Esophagus muscularis mucosa (tissue), 4 donors: Measurements from ENCODE around the gene INIP. TPM values are rescaled to one million over a fixed set of nuclear protein-coding genes. Genes with fewer than 3 reads are reported as not detected.

Experiments used
- DNase-seq: peaks from one replicate; pipeline ENCODE4 v3.0.0-alpha.2; 2017; ENCODE audit errors: extremely low spot score
- H3K27ac ChIP-seq, 4 donors: fragments of 200-600 bp; sonication (generic); replicated peaks in 1 of 4; 1 replicate in 3 of 4; 2 replicates in 1 of 4; pipeline ENCODE4 v1.5.1; 2016 to 2019; ENCODE audit warnings: mild to moderate bottlenecking in 1 of 4
- H3K27me3 ChIP-seq, 4 donors: fragments of 200-600 bp; sonication (generic); one replicate each; pipeline versions ENCODE4 v1.5.1 to v1.6.0; 2016 to 2019
- H3K36me3 ChIP-seq, 4 donors: fragments of 200-600 bp; sonication (generic); one replicate each; pipeline ENCODE4 v1.5.1; 2016 to 2019
- H3K4me1 ChIP-seq, 4 donors: fragments of 200-600 bp; sonication (generic); one replicate each; pipeline ENCODE4 v1.5.1; 2016 to 2019
- H3K4me3 ChIP-seq, 4 donors: fragments of 200-600 bp; sonication (generic); 1 replicate in 2 of 4; 2 replicates in 2 of 4; pipeline ENCODE4 v1.5.1; 2016 to 2019; ENCODE audit warnings: mild to moderate bottlenecking in 4 of 4, moderate library complexity in 1 of 4
- H3K9me3 ChIP-seq, 4 donors: fragments of 200-600 bp; sonication (generic); 1 replicate in 3 of 4; 2 replicates in 1 of 4; pipeline ENCODE4 v1.5.1; 2016 to 2019
- EP300 ChIP-seq: sonication (generic); formaldehyde crosslinking; IDR thresholded peaks from one replicate; pipeline ENCODE4 v1.6.1; 2017; ENCODE audit warnings: antibody characterized with exemption
- POLR2A ChIP-seq: fragments of 450-650 bp; IDR thresholded peaks from one replicate; pipeline ENCODE4 v1.6.1; 2017; ENCODE audit warnings: antibody characterized with exemption, moderate library complexity, mild to moderate bottlenecking, low read depth
- POLR2AphosphoS5 ChIP-seq, 2 donors: sonication (generic); formaldehyde crosslinking; IDR thresholded peaks; one replicate each; pipeline ENCODE4 v1.6.1; 2017; ENCODE audit warnings: antibody characterized with exemption in 2 of 2
- WGBS: methylation state at CpG from one replicate; pipeline ENCODE4 v1.1.5; 2018; 5-methylcytosine and 5-hydroxymethylcytosine counted together
- intact Hi-C: fragments of 100-400 bp; cut with DNase I; formaldehyde crosslinking; loops from one replicate; pipeline ENCODE4 v1.15.1; 2023
- total RNA-seq, 4 donors: library from RNA; depleted of rRNA; stranded (reverse); fragments of >200 nt; gene quantifications; one replicate each; pipeline versions ENCODE4 v1.1.0 to v1.2.1, GENCODE V29; 2016
- TF ChIP-seq, protein P1 (sequence below), 3 experiments: fragments of 200-600 bp in 2 of 3; fragments of 450-650 bp in 1 of 3; sonication (generic) in 2 of 3; IDR thresholded peaks; one replicate each; pipeline ENCODE4 v1.5.1; 2017 to 2019; ENCODE audit warnings: antibody characterized with exemption in 3 of 3, mild to moderate bottlenecking in 2 of 3, moderate library complexity in 1 of 3

INIP gene
- total RNA-seq, 4 donors from 2014 or later = 10.9 to 15.8 (median 11.9) TPM

DNA sequence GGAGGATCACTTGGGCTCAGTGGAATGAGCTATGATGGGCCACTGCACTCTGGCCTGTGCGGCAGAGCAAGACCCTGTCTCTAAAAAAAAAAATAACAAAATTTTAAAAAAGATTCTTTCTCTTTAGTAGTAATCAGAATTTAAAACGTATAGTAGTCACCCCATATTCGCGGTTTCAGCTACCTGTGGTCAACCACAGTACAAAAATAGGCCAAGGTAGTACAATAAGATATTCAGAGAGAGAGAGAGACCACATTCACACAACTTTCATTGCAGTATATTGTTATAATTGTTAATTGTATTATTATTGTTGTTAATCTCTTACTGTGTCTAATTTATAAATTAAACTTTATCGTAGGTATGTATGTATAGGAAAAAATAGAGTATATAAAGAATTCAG, 18.7 kb downstream of the INIP start:
- Histone ChIP-seq H3K27me3 (no peaks in the 10 kb centered on the region), H3K9me3 (no peaks in the 10 kb centered on the region), H3K27ac (no peak overlapping the region), H3K4me1 (no peaks in the 10 kb centered on the region), H3K36me3 (peaks cover 0 to 40% (median 14%) of the 10 kb centered on the region in 4 donors), H3K4me3 (no peak overlapping the region)
- WGBS = 96% methylated on average over 5 of the region's 5 CpGs
- intact Hi-C loops = no loop called here
- no peak for DNase-seq
- no peak for TF ChIP-seq EP300
- TF ChIP-seq, protein P1, sequence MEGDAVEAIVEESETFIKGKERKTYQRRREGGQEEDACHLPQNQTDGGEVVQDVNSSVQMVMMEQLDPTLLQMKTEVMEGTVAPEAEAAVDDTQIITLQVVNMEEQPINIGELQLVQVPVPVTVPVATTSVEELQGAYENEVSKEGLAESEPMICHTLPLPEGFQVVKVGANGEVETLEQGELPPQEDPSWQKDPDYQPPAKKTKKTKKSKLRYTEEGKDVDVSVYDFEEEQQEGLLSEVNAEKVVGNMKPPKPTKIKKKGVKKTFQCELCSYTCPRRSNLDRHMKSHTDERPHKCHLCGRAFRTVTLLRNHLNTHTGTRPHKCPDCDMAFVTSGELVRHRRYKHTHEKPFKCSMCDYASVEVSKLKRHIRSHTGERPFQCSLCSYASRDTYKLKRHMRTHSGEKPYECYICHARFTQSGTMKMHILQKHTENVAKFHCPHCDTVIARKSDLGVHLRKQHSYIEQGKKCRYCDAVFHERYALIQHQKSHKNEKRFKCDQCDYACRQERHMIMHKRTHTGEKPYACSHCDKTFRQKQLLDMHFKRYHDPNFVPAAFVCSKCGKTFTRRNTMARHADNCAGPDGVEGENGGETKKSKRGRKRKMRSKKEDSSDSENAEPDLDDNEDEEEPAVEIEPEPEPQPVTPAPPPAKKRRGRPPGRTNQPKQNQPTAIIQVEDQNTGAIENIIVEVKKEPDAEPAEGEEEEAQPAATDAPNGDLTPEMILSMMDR (IDR thresholded peaks at IDR 0.05) = no peak
- no peak for TF ChIP-seq POLR2AphosphoS5 (IDR thresholded peaks at IDR 0.05)

DNA sequence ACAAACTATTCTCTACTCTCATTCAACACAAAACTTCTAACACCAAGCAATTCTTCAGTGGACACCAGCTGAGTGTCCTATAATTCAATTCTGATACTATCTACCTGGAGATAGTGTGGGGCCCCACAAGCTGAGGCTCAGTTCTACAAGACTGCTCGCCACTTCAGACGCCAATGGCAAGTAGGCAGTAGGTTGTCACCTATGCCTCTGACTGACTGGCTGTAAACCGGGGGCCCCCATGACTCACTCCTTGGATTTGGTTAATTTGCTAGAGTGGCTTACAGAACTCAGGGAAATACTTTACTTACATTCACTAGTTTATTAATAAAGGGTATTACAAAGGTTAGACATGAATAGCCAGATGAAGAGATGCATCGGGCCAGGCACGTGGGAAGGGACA, 21.5 kb downstream of the INIP start:
- TF ChIP-seq, protein P1 (IDR thresholded peaks at IDR 0.05) = no peak
- no peak for TF ChIP-seq EP300
- no peak for TF ChIP-seq POLR2AphosphoS5 (IDR thresholded peaks at IDR 0.05)
- TF ChIP-seq POLR2A = no peak
- Histone ChIP-seq H3K27me3 (no peaks in the 10 kb centered on the region), H3K4me3 (no peak overlapping the region), H3K36me3 (peaks cover 9 to 64% (median 33%) of the 10 kb centered on the region in 4 donors), H3K4me1 (no peaks in the 10 kb centered on the region), H3K9me3 (no peaks in the 10 kb centered on the region), H3K27ac (no peak overlapping the region)
- WGBS = 99% methylated on average over 4 of the region's 5 CpGs
- intact Hi-C loops = no loop called here
- DNase-seq = no peak

DNA sequence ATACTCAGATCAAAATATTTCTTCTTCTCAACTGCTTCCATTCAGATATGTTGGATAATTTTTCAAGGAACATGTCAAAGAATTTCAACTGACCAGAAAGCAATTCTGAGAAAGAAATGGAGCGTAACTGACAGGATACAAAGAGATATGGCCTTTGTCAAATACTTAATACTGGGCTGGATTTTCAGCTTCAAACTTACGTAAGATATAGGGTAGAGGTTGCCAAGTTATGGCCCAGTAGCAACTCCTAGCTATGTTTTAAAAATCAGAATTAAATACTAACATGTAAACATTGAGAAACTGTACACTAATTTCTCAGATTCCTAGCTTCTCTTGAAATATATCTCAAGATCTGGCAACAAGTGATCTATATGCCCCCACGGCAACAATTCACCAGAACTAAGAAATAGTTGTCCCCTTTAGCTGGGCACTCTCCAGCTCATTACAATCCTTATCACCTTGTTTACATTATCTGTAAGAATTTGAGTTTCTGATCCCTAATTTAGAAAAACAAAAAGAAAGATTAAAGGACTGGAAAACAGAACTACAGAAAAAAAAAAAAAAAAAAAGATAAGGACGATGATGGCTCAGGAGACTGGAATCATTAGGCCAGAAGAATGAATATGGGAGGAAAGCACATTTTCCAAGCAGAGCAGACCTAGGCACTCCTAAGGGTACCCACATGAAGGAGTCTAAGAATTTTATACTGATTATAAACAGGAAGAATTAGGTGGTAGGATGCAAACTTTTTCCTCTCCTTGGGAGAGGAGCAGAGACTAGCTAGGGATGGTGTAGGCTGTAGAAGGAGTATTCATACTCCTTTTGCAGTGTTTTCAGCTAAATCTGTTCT, 23.0 kb downstream of the INIP start:
- no peaks in the 10 kb centered on the region for H3K27me3 ChIP-seq
- 86% methylated on average over 4 of the region's 4 CpGs for WGBS
- H3K4me3 ChIP-seq = no peak overlapping the region
- TF ChIP-seq POLR2A = no peak
- no peak for DNase-seq
- intact Hi-C loops = no loop called here
- no peaks in the 10 kb centered on the region for H3K4me1 ChIP-seq
- H3K27ac ChIP-seq = no peak overlapping the region
- peaks cover 21 to 70% (median 44%) of the 10 kb centered on the region in 4 donors for H3K36me3 ChIP-seq
- H3K9me3 ChIP-seq = no peaks in the 10 kb centered on the region

DNA sequence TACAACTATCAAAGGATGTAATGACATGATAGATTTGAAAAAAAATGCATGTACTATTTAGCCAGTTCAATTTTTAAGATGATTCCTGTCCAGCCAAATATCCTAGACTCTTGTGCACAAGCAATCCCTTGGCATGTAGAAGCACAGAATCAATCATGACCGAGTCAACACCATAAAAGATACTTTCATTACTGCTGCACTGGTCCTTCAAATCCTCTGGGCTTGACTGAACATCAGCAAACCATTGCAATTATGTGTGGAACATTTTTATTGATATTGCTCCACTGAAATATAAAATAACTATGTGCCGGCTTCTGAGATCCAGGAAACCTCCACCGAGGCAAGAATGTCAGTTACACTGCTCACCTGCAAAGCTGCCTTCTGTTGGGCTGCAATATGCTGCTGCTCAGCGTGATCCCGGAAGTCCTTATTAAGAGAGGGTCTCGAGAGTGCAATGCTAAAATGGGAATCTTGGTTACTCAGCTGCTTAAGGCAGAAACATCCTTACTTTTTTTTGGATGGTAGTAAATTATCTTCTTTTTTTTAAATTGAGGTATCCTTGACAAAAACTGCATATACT, 28.7 kb downstream of the INIP start:
- 81% methylated on average over 6 of the region's 6 CpGs for WGBS
- peaks cover 34 to 88% (median 72%) of the 10 kb centered on the region in 4 donors for H3K36me3 ChIP-seq

More for the DNA sequence above, 28.7 kb downstream of the INIP start:
- no peak for DNase-seq
- Histone ChIP-seq H3K4me1 (no peaks in the 10 kb centered on the region), H3K27me3 (no peaks in the 10 kb centered on the region), H3K9me3 (no peaks in the 10 kb centered on the region), H3K4me3 (no peak overlapping the region), H3K27ac (no peak overlapping the region)
- intact Hi-C loops = no loop called here
- TF ChIP-seq EP300 = no peak
- no peak for TF ChIP-seq POLR2A
- TF ChIP-seq POLR2AphosphoS5 (IDR thresholded peaks at IDR 0.05) = no peak
- TF ChIP-seq, protein P1 (IDR thresholded peaks at IDR 0.05) = no peak
